ENCODE results near the gene CDK19. TPM values are rescaled to one million over a fixed set of nuclear protein-coding genes. Genes with fewer than 3 reads are reported as not detected.
"Not testable (repeated sequence)": the region's sequence is repeated elsewhere in the genome, so short reads cannot be mapped to it uniquely, and the experiment has no call there.

Gene CDK19
- total RNA-seq, 1 experiment from 2014 or later = 36.8 TPM

DNA sequence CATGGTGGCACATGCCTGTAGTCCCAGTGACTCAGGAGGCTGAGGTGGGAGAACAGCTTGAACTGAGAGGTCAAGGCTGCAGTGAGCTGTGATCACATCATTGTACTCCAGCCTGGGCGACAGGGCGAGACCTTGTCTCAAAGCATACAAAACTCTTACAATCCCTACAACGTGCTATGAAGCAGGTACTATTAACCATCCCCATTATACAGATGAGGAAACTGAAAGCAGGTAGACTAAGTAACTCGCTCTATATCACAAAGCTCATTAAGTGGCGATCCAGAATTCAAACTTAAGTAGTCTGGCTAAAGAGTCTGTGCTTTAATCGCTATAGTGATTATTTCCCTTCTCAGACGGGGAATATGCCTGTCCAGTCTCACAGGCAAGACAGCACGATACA lies 54.7 kb downstream of the CDK19 start:
- H3K27ac ChIP-seq = no peak overlapping the region
- no peaks in the 10 kb centered on the region for H3K36me3 ChIP-seq (ENCODE audit: low read depth)
- H3K9me3 ChIP-seq (ENCODE audit: insufficient read depth, low read depth) = no peaks in the 10 kb centered on the region
- no peak overlapping the region for H3K4me3 ChIP-seq
- H3K4me2 ChIP-seq = no peak overlapping the region
- H3K79me2 ChIP-seq (ENCODE audit: low read depth) = peaks cover 5% of the 10 kb centered on the region; the same call in 1 of the 2 replicates
- H4K20me1 ChIP-seq (ENCODE audit: insufficient read depth) = no peaks in the 10 kb centered on the region
- intact Hi-C loops (cut with micrococcal nuclease; ENCODE audit: unreplicated experiment) = no loop called here
- ChIA-PET CTCF (no interaction called here), POLR2A (ENCODE audit: unreplicated experiment) (no interaction called here)
- H3K27me3 ChIP-seq (ENCODE audit: insufficient read depth, low read depth) = no peaks in the 10 kb centered on the region
- H3K4me1 ChIP-seq (replicated peaks; ENCODE audit: insufficient read depth) = no peaks in the 10 kb centered on the region
- no peak for TF ChIP-seq EZH2 (IDR thresholded peaks at IDR 0.05; ENCODE audit: low read depth)
- TF ChIP-seq, protein P1, sequence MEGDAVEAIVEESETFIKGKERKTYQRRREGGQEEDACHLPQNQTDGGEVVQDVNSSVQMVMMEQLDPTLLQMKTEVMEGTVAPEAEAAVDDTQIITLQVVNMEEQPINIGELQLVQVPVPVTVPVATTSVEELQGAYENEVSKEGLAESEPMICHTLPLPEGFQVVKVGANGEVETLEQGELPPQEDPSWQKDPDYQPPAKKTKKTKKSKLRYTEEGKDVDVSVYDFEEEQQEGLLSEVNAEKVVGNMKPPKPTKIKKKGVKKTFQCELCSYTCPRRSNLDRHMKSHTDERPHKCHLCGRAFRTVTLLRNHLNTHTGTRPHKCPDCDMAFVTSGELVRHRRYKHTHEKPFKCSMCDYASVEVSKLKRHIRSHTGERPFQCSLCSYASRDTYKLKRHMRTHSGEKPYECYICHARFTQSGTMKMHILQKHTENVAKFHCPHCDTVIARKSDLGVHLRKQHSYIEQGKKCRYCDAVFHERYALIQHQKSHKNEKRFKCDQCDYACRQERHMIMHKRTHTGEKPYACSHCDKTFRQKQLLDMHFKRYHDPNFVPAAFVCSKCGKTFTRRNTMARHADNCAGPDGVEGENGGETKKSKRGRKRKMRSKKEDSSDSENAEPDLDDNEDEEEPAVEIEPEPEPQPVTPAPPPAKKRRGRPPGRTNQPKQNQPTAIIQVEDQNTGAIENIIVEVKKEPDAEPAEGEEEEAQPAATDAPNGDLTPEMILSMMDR (conservative IDR thresholded peaks at IDR 0.05) = no peak
- no peak for DNase-seq
- peaks cover 4% of the 10 kb centered on the region; the same call in 1 of the 2 replicates for H3F3A ChIP-seq (ENCODE audit: insufficient read depth, low read depth)
- no peak overlapping the region for H2AFZ ChIP-seq
- no TSS peak for BruUV-seq (replicated peaks)
- H3K9me2 ChIP-seq (ENCODE audit: insufficient read depth) = no peaks in the 10 kb centered on the region

- H3K27ac ChIP-seq; H3K9me3 ChIP-seq (ENCODE audit: insufficient read depth, low read depth); BruUV-seq (replicated peaks); H3K79me2 ChIP-seq (ENCODE audit: low read depth); H3K4me1 ChIP-seq (replicated peaks; ENCODE audit: insufficient read depth); POLR2A ChIA-PET (ENCODE audit: unreplicated experiment); CTCF ChIA-PET; H2AFZ ChIP-seq; H3K4me3 ChIP-seq; DNase-seq; H3F3A ChIP-seq (ENCODE audit: insufficient read depth, low read depth); H4K20me1 ChIP-seq (ENCODE audit: insufficient read depth); H3K36me3 ChIP-seq (ENCODE audit: low read depth); H3K9me2 ChIP-seq (ENCODE audit: insufficient read depth); H3K27me3 ChIP-seq (ENCODE audit: insufficient read depth, low read depth); H3K4me2 ChIP-seq; intact Hi-C loops (cut with micrococcal nuclease; ENCODE audit: unreplicated experiment): not testable (repeated sequence)
Observed at GRCh38 chr6:110760098-110760497, 55.2 kb downstream of the CDK19 start.

- no peaks in the 10 kb centered on the region for H3K4me1 ChIP-seq (replicated peaks; ENCODE audit: insufficient read depth)
- no peak for DNase-seq
- no peaks in the 10 kb centered on the region for H3K27me3 ChIP-seq (ENCODE audit: insufficient read depth, low read depth)
- H3K4me3 ChIP-seq = no peak overlapping the region
- H2AFZ ChIP-seq = no peak overlapping the region
- peaks cover 4% of the 10 kb centered on the region; the same call in 1 of the 2 replicates for H3F3A ChIP-seq (ENCODE audit: insufficient read depth, low read depth)
- no peaks in the 10 kb centered on the region for H3K36me3 ChIP-seq (ENCODE audit: low read depth)
- POLR2A ChIA-PET (ENCODE audit: unreplicated experiment) = no interaction called here
- intact Hi-C loops (cut with micrococcal nuclease; ENCODE audit: unreplicated experiment) = no loop called here
- CTCF ChIA-PET = no interaction called here
- BruUV-seq (replicated peaks) = no TSS peak
- H4K20me1 ChIP-seq (ENCODE audit: insufficient read depth) = no peaks in the 10 kb centered on the region
- no peaks in the 10 kb centered on the region for H3K9me2 ChIP-seq (ENCODE audit: insufficient read depth)
- H3K79me2 ChIP-seq (ENCODE audit: low read depth) = no peaks in the 10 kb centered on the region
- H3K27ac ChIP-seq = no peak overlapping the region
- no peaks in the 10 kb centered on the region for H3K9me3 ChIP-seq (ENCODE audit: insufficient read depth, low read depth)
- TF ChIP-seq, protein P1 (conservative IDR thresholded peaks at IDR 0.05) = no peak
- no peak for TF ChIP-seq EZH2 (IDR thresholded peaks at IDR 0.05; ENCODE audit: low read depth)
- H3K4me2 ChIP-seq = no peak overlapping the region
Observed at GRCh38 chr6:110757926-110758325, 57.3 kb downstream of the CDK19 start.

DNA sequence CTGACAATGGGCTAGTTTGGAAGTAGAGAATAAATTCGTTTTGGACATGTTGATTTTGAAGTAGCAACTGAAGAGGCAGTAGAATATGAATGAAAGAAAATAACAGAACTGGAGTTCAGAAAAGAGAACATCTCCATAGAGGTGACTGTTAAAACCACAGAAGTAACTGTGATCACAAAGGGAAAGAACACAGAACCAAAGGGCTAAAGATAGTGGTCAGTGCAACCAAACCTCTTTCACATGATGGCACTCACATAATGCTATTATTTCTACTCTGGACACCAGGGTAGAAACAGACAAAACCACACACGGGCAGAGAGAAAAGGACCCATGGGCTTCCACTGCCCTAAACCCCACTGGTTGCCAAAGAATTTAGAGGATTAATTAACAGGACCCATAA lies 58.5 kb downstream of the CDK19 start:
- no peaks in the 10 kb centered on the region for H3K79me2 ChIP-seq (ENCODE audit: low read depth)
- intact Hi-C loops (cut with micrococcal nuclease; ENCODE audit: unreplicated experiment) = no loop called here
- CTCF ChIA-PET = no interaction called here

More for the DNA sequence above, 58.5 kb downstream of the CDK19 start:
- no TSS peak for BruUV-seq (replicated peaks)
- Histone ChIP-seq H3K27me3 (ENCODE audit: insufficient read depth, low read depth) (no peaks in the 10 kb centered on the region), H3F3A (ENCODE audit: insufficient read depth, low read depth) (peaks cover 4% of the 10 kb centered on the region; the same call in 1 of the 2 replicates), H3K4me1 (replicated peaks; ENCODE audit: insufficient read depth) (no peaks in the 10 kb centered on the region), H3K9me3 (ENCODE audit: insufficient read depth, low read depth) (no peaks in the 10 kb centered on the region), H4K20me1 (ENCODE audit: insufficient read depth) (no peaks in the 10 kb centered on the region), H3K4me2 (no peak overlapping the region), H3K9me2 (ENCODE audit: insufficient read depth) (no peaks in the 10 kb centered on the region), H3K36me3 (ENCODE audit: low read depth) (no peaks in the 10 kb centered on the region), H3K27ac (no peak overlapping the region), H3K4me3 (no peak overlapping the region), H2AFZ (no peak overlapping the region)
- TF ChIP-seq, protein P1 (conservative IDR thresholded peaks at IDR 0.05) = no peak
- TF ChIP-seq EZH2 (IDR thresholded peaks at IDR 0.05; ENCODE audit: low read depth) = no peak
- POLR2A ChIA-PET (ENCODE audit: unreplicated experiment) = interaction anchor here (0.6 kb wide), 1 partner anchor 295 kb away, joined by 33 read pairs; no protein-coding TSS in a partner anchor
- no peak for DNase-seq

All from PC-9 (cell line).